GM19351 (cell line): ENCODE measurements around the gene NHLRC2.
"Not testable (repeated sequence)": the region's sequence is repeated elsewhere in the genome, so short reads cannot be mapped to it uniquely, and the experiment has no call there.

Experiments used
- ATAC-seq: cut with Tn5 transposase; IDR thresholded peaks from one replicate; pipeline ENCODE4 v1.9.1; 2021; ENCODE audit warnings: mild to moderate bottlenecking, moderate library complexity; ENCODE audit not compliant: unreplicated experiment

NHLRC2 gene

DNA sequence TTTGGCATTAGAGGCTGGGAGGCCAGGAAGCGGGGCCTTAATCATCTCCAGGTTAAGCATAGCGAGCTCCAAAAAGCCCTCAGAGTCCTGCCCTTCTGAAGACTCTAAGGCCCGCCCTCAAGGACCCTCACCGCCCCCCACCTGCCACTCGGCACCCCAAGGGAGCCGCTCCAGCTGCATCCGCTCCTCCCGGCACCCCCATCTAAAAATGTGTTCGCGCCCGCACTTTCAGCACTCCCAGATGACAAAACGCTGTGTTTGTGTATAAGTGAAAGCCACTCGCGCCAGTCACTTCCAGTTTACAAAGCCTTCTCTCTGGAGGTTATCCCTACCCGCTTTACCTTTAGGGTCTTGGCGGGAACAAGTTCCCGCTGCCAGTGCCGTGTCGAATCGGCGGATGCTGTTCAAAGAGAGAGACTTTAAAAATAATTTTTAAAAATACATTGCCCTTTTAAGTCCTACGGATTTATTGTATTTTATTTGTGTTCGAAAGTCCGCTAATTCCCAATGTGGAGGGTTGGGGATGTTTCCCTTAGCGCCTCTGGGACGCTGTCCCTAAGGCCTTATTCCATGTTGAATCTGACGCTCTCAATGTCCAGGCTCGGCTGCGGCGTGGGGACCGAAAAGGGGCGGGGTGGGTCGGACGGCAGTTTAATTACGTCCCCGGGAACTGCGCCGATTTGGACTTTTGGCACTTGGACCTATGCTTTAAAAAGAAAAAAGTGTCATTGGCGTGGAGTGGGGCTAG is at the start of gene NHLRC2, which contains the start of gene DCLRE1A:
Gene NHLRC2, plus strand, starts transcription at position 649 of the 748 bp plus-strand sequence. CDS start 212 bp downstream, outside the sequence.
Gene DCLRE1A, minus strand, starts transcription at position 70 of the 748 bp plus-strand sequence. CDS start 900 bp downstream, outside the sequence.
- ATAC-seq = peak; percentile 33

- no peak for ATAC-seq
These were observed 48.0 kb upstream of the NHLRC2 start for GRCh38 chr10:113806503-113806902.

GRCh38 chr10:113808168-113808567 is 46.3 kb upstream of the NHLRC2 start:
- no peak for ATAC-seq

DNA sequence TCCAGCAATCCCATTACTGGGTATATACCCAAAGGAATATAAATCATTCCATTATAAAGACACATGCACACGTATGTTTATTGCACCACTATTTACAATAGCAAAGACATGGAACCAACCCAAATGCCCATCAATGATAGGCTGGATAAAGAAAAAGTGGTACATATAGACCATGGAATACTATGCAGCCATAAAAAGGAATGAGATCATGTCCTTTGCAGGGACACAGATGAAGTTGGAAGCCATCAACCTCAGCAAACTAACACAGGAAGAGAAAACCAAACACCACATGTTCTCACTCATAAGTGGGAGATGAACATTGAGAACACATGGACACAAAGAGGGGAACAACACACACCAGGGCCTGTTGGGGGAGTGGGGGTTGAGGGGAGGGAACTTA is 39.8 kb upstream of the NHLRC2 start:
- not testable (repeated sequence) for ATAC-seq

- ATAC-seq = no peak
These were observed 34.5 kb upstream of the NHLRC2 start for GRCh38 chr10:113819989-113820388.

GRCh38 chr10:113820507-113820906 is 34.0 kb upstream of the NHLRC2 start:
- ATAC-seq = no peak

DNA sequence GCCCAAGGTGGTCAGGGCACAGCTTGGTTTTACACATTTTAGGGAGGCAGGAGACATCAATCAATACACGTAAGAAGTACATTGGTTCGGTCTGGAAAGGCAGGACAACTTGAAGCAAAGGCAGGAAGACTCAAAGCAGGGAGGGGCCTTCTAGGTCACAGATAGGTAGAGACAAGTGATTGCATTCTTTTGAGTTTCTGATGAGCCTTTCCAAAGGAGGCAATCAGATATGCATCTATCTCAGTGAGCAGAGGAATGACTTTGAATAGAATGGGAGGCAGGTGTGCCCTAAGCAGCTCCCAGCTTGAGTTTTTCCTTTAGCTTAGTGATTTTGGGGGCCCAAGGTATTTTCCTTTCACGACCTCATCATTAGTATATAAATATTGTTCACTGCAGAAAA is 33.2 kb upstream of the NHLRC2 start:
- ATAC-seq = not testable (repeated sequence)

DNA sequence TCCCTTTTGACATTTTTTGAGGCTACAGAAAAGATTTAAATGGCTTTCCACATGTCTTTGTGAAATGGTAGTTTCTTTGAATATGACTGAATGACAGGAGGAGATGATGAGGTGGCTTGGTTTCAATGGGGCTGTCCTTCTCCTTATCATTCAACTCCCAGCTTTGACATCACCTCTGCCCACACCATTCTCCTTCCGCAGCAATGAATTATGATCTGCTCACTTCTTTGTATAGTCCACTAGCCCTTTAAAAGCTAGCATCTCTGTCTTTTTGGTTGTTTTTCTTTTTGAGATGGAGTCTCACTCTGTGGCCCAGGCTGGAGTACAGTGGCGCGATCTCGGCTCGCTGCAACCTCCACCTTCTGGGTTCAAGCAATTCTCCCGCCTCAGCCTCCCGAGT is 32.3 kb upstream of the NHLRC2 start:
- ATAC-seq = no peak

DNA sequence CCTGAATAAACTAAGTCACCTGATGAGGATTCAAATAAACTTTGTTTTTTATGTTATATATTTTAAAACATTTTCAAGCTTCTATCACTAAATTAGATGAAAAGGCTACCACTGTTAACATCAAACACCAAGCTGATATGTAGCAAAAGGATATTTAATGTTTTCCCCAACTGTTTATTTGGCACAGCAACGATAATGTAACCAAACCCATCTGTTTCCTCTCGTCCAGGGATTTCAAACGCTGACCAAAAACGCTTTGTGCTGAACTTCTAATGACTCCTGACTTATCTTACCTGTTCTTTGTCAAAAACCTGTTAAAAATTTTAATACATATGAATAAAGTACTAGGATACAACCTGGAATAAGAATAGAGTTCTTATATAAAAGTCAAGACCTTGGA is 31.1 kb upstream of the NHLRC2 start:
- no peak for ATAC-seq

DNA sequence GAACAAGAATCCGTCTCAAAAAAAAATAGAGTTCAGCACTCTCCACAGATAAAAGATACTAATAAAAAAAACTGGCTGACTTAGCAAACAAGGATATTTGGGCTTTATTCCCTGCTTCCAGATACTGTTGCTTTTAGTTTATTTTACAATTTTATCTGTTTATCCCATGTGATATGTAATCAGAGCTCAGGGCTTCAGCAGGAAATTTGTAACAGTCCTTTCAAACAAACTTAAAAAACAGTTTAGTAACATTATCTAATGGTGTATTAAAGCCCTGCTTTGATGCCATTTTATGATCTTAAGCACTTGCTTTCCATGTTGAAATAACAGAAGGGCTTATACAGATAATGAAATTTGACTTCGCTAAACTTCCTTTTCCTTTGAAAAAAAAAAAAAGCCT is 28.7 kb upstream of the NHLRC2 start:
- ATAC-seq = no peak

DNA sequence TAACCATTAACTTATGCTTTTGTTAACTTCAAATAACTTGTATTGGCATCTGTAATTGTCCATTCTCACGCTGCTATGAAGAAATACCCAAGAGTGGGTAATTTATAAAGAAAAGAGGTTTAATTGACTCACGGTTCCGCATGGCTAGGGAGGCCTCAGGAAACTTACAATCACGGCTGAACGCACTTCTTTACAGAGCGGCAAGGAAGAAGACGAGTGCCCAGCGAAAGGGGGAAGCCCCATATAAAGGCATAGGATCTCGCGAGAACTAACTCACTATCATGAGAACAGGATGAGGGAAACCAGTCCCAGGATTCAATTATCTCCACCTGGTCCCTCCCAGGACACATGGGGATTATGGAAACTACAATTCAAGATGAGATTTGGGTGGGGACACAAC is 25.9 kb upstream of the NHLRC2 start:
- ATAC-seq = not testable (repeated sequence)

- no peak for ATAC-seq
These were observed 12.3 kb upstream of the NHLRC2 start for GRCh38 chr10:113842171-113842570.

DNA sequence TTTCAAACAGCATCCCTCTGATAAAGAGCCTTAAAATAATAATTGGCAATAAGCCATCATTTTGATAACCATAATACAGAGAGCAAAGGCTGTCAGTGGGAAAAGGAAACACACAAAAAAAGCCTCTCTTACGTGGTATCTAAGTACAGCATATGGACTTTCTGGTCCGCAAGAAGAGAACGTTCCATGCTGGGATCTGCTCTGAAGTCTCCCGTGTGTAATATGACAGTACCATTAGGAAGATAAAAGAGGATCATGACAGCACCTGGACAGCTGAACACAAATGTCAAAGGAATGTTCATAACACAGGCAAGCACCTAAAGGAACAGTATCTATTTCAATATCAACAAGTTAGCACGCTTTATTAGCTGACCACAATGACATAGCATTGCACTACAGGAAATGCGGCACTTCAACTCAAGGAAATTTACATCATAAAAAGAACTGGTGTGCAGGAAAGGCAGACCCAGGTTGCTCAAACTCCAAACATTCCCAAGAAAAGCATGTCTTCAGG is 10.4 kb upstream of the NHLRC2 start:
- ATAC-seq = no peak

GRCh38 chr10:113846036-113846435 is 8.4 kb upstream of the NHLRC2 start:
- peak; percentile 53 for ATAC-seq

GRCh38 chr10:113849140-113849803 is 5.2 kb upstream of the NHLRC2 start:
- no peak for ATAC-seq

DNA sequence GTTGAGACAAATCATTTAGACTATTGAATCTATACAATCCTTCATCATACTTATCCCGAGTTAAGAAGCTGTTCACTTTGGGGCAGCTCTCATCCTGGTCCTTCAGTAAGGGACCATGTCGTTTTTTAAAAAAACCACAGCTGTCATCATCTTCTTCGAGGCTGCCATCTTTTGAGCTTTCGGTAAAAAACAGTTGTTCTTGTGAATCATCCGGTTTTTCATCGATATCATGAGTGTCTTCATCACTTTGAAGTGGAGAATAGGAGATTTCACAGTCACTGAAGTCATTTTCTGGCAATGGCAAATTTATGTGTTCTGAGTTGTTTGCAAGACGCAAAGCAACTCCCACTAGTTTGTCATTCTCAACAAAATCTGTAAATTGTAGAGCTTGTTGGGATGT is 4.5 kb upstream of the NHLRC2 start:
- ATAC-seq = no peak

DNA sequence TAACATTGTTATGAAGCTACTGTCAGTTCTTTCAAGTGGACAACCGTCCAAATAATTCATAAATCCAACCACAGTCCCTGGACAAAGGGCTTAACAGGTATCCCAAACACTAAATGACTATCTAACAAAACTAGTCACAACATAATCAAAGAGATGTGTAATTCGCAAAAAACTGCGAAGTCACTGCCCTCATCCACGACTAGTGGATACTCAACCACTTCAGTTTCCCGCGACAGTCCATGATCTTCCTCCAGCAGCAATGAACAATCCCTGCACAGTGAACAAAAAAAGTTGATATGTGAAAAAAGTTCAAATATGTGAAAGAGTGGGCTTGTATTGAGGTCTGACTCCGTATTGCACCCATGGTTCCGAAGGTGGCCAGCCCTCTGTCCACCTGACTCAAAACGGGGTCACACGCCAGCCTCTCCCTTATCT is 866 bp upstream of the NHLRC2 start:
- ATAC-seq = no peak

DNA sequence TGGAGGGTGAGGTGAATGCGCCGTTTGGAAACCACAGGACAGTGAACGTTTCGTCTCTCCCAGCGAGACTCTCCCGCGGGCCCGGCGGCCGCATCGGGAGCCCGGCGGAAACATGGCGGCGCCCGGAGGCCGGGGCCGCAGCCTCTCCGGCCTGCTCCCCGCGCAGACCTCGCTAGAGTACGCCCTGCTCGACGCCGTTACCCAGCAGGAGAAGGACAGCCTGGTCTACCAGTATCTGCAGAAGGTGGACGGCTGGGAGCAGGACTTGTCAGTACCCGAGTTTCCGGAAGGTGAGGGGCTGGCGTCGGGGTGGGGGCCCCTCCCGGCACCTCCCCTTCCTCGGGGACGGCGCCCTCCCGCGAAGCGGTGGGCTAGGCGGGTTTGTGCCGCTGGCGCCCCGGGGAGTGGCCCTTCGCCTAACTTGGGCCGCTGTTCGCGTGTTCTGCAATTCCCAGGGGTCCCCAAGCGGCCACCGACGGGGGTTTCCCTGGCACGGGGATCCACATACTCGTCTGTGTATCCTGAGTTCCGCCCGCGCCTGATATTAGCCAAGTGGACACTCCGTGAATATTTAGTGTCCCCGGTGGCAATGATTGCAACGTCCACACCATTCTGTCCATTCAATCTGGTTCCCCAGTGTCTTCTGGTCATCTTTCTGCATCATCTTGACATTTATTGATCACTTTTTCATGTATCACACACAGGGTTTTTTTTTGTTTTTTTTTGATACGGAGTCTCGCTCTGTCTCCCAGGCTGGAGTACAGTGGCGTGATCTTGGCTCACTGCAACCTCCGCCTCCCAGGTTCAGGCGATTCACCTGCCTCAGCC is 514 bp downstream of the NHLRC2 start:
- ATAC-seq = peak; percentile 29

- ATAC-seq = no peak
These were observed 2.1 kb downstream of the NHLRC2 start for GRCh38 chr10:113856563-113856962.

- no peak for ATAC-seq
These were observed 2.7 kb downstream of the NHLRC2 start for GRCh38 chr10:113857210-113857609.

GRCh38 chr10:113858541-113858940 is 4.1 kb downstream of the NHLRC2 start:
- ATAC-seq = no peak
